Measurements from ENCODE around the gene RAB3A. TPM values are rescaled to one million over a fixed set of nuclear protein-coding genes. Genes with fewer than 3 reads are reported as not detected.

The RAB3A gene, protein sequence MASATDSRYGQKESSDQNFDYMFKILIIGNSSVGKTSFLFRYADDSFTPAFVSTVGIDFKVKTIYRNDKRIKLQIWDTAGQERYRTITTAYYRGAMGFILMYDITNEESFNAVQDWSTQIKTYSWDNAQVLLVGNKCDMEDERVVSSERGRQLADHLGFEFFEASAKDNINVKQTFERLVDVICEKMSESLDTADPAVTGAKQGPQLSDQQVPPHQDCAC
- 4.2 TPM for polyA plus RNA-seq (ENCODE audit: insufficient read length)

DNA sequence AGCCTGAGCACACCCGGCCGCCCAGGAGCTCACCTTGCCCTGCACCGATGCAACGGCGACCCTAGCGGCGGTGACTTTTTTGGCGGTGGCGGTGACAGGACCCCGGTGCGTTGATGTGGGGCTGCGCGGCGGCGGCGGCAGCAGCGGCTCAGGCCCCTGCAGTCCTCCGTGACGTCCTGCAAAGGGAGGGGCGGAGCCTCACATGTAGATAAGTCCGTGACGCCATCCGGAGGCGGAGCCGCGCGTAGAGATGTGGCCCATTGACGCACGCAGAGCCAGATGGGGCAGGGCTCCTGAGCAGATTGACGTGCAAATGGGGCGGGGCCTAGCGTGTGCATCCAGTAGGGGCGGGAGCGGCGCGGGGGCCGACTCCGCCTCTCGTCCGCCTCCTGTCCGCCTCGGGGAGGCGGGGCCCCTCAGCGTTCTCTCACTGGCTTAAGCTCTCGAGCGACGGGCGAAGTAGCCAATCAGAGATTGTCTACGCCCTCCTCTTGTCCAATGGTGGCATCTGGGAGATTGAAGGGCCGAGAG lies at the start of gene RAB3A:
Gene RAB3A (minus strand): TSS at position 180 of the 531 bp plus-strand sequence. CDS start 1,302 bp downstream, outside the sequence.
- peak; percentile 99 for DNase-seq (ENCODE audit: low read depth)

DNA sequence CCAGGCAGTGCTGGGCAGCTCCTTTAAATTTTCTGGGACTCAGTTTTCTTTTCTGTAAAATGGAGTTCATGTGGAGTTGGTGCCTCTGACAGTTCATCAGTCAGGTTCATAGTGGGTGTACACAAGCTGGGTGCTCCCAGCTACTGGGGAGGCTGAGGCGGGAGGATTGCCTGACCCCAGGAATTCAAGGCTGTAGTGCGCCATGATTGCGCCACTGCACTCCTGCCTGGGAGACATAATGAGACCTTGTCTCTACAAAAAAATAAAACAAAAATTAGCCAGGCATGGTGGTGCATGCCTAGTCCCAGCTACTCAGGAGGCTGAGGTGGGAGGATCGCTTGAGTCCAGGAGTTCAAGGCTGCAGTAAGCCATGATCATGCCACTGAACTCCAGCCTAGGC lies 49.3 kb upstream of the RAB3A start:
- DNase-seq (ENCODE audit: low read depth), result no peak

DNA sequence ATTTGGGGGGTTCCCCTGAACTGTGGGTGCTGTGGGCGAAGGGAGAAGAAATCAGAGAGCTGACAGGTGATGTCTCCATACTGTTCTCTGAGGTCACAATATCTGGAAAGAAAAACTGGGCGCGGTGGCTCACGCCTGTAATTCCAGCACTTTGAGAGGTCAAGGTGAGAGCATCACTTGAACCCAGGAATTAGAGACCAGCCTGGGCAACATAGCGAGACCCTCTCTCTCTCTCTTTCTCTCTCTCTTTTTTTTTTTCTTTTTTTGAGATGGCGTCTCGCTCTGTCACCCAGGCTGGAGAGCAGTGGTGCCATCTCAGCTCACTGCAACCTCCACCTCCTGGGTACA lies 48.5 kb upstream of the RAB3A start:
- DNase-seq (ENCODE audit: low read depth), result no peak

GRCh38 chr19:18251587-18252369 lies 47.9 kb upstream of the RAB3A start:
- no peak for DNase-seq (ENCODE audit: low read depth)

DNA sequence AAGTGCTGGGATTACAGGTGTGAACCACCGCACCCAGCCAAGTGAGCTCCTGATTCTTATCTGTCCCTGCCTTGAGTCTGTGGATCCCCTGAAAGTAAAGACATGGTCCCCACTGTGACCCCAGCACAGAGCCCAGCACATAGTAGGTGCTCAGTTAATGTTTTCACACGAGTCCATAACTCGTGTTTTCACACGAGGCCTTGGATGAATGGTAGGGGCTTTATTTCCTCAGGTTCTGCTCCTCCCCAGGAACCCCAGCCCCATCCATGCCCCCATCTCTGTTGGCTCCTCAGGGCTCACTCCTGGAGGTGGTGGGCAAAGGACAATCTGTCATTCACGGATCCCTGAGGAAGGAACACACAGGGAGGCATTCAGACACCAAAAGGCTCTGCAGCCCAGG lies 46.0 kb upstream of the RAB3A start:
- no peak for DNase-seq (ENCODE audit: low read depth)

GRCh38 chr19:18245297-18245696 lies 41.5 kb upstream of the RAB3A start:
- no peak for DNase-seq (ENCODE audit: low read depth)

DNA sequence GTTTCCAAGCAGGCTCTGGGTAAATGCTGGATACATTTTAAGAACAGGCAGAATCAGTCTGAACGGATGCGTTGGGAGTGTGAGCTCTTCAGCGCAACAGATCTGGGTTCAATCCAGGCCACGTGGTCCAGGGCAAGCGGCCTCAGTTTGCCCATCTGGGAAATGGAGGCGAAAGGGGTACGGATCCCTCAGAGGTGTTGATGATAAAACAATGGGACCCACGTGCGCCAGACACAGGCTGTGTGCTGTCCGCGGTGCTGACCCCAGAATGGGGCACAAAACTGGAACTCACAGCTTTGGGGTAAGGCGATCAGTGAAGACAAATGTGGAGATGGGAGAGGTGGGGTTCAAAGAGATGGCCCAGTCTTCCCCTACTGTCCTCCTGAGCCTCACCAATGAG lies 35.5 kb upstream of the RAB3A start:
- no peak for DNase-seq (ENCODE audit: low read depth)

DNA sequence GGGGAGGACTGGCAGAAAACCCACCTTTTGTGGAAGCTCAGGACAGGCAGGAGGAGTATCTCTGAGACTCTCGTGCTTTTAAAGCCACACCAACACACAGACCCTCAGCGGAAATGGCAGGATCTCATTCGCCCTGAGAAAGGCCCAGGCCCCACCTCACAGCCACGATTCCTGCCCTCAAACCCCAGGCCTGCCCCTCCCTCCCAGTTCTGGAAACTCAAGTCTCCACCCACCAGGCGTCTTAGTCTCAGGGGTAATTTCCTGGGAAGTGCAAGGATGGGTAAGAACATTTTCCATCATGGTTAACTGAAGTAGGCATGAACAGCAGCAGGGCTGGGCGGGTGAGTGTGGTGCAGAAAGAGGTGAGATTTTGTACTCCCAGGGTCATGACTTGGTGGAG lies 30.4 kb upstream of the RAB3A start:
- no peak for DNase-seq (ENCODE audit: low read depth)

DNA sequence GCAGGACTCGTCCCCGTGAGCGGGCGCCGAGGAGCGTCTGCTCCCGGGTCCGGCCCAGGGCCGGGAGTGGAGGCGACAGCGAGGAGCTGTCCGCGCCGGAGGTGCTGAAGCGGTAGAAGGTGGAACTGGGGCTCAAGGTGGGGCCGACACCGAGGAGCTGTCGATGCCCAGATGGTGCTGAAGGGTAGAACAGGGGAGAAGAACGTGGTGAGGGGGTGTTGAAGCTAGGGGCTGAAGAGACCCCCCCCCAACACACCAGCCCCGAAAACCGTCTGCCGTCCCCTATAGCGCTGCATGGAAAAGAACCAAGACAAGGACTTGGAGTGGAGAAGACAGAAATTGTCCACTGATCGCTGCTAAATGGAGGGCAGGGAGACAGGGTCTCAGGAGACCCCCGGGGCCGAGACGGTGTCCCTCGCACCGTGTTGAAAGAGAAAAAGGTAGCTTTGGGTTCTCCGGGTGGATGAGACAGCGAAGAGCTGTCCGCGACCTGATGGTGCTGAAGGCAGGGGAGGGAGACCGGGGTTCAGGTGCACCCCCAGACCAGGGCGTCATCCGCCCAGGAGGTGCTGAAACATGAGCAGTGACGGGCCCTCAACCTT lies 29.5 kb upstream of the RAB3A start:
- DNase-seq (ENCODE audit: low read depth), result no peak

GRCh38 chr19:18232540-18233223 lies 28.8 kb upstream of the RAB3A start:
- no peak for DNase-seq (ENCODE audit: low read depth)

- DNase-seq (ENCODE audit: low read depth), result no peak
These were observed 27.9 kb upstream of the RAB3A start for GRCh38 chr19:18231775-18232174.

DNA sequence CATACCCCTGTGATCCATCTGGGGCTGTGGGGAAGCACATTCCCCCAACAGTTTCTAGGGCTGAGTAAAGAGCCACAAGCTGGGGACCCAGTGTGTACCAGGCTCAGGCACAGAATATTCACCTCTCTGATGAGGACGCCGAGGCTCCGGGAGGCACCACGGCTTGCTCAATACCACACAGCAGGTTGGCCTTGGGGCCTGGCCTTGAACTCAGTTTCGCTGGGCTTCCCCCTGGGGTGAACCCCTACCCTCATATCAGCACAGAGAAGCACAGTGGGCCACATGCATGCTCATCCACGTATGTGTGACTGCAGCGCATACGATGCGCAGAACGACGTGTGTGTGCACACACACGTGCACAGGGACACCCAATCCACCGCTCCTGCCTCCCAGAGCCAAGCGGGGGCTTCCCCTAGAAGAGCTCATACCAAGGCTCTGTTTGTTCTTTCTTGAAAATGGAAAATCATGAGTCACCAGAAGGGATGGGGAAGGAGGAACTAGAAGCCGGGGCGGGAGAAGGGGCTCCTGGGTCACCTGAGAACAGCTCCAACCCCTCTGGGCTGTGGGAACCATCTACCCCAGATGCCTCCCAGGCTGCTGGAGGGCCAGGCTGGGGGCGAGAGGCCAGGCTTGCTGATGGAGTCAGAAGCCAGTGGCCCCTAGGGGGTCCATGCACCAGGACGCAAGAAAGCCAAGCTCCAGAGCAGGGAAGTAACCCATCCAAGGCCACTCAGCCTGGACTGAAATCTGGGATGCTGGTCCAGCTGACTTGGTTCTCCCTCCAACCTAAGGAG lies 27.3 kb upstream of the RAB3A start:
- no peak for DNase-seq (ENCODE audit: low read depth)

GRCh38 chr19:18229915-18230314 lies 26.1 kb upstream of the RAB3A start:
- DNase-seq (ENCODE audit: low read depth), result no peak

GRCh38 chr19:18229474-18229873 lies 25.6 kb upstream of the RAB3A start:
- no peak for DNase-seq (ENCODE audit: low read depth)

DNA sequence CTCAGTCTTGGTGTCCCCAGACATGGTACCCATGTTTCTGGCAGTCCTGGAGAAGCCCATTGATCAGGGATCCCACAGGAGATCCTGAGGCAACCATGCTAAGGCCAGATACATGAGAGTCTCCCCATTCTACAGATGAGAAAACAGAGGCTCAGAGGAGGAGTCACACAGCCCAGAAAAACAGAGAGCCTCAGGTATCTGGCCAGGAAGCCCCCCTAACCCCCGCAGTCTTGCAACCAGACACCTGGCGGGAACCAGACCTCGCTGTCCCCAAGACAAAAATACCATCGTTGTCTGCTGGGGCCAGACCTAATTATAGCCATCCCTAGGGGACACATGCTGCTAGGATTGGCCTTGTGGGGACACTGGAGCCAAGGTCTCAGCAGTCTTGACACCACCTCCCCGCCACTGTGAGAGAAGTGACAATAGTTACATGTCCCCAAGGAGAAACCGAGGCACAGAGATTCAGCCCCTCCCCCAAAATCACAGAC lies 24.0 kb upstream of the RAB3A start:
- no peak for DNase-seq (ENCODE audit: low read depth)

DNA sequence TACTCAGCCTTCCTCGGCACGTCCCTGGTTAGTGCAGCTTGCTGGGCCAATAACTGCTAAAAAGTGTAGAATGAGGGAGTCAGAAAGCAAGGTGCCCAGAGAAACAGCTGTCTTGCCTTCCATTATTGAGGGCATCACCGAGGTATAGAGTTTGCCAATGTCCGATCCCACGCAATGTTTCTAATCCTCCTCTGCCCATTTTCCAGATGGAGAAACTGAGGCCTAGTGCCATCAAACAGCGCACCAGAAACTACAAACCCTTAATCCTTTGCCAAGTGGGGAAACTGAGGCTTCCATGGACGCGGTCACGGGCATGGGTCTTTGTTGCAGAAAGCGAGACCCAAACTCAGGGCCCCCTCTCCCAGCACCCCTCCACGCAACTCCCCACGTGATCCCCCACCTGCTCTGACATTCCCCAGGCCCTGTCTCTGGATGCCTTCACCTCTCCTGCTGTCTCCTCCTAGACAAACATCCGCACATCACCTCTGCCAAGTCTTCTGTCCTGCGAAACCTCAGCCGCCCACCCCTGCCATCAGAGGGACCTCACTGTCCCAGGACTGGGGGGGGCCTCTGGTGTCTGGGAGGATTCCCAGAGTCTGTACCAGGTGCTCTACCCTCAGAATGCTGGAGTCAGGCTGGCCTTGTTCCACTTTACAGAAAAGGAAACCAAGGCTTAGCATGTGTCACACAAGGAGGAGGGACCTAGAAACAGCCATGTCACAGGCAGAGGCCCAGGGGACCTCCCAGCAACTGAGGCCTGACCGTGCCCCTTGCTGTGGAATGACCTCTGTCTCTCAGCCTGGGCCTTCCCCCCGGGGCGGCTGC lies 23.3 kb upstream of the RAB3A start:
- no peak for DNase-seq (ENCODE audit: low read depth)

DNA sequence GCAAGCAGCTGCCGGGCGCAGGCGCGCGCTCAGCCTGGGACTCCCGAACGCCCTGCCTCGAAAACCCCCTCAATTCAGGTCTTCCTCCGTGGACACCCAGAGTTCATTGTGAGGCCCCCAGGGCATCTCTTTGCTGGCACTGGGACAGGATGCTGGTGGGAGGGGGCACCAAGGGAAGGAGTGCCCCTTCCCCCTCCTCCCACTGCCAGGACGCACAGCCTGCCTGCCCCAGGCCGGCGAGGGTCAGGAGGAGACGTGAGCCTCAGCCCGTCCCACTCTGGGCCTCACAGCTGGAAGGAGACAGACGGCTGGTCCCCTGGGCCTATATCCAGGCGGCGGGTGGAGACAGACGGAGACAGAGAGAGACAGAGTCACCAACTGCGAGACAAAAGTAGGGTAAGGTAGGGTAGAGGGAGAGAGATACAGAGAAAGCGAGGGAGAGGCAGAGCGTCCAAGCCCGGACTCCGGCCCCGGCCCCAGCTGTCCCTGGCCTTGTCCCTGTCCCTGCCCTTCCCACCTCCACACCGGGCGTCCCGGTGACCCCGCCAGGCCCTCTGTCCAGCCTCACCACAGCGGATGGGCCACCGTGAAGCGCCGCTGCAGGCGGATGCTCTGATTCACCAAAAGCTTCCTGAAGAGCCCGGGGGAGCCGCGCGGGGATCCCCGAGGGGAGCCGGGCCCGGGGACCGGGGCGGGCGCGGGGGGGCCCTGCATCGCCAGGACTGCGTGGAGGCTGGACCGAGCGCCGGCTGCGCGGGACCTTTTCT lies 22.0 kb upstream of the RAB3A start, which contains the start of gene PDE4C:
Gene PDE4C (minus strand): TSS at position 737 of the 767 bp plus-strand sequence. CDS start 23 bp downstream, at position 714.
- DNase-seq (ENCODE audit: low read depth), result no peak

GRCh38 chr19:18225355-18225701 lies 21.5 kb upstream of the RAB3A start:
- DNase-seq (ENCODE audit: low read depth), result no peak

All from forelimb muscle (tissue), 1 donor.